Pericardium fibroblast (primary cell): ENCODE measurements around the gene MTG2. TPM values are rescaled to one million over a fixed set of nuclear protein-coding genes. Genes with fewer than 3 reads are reported as not detected.

Experiments
- total RNA-seq: library from RNA; depleted of rRNA; stranded (reverse); fragments of >200 nt; gene quantifications from 2 replicates; pipeline ENCODE4 v1.2.3, GENCODE V29; 2015

MTG2 gene, protein sequence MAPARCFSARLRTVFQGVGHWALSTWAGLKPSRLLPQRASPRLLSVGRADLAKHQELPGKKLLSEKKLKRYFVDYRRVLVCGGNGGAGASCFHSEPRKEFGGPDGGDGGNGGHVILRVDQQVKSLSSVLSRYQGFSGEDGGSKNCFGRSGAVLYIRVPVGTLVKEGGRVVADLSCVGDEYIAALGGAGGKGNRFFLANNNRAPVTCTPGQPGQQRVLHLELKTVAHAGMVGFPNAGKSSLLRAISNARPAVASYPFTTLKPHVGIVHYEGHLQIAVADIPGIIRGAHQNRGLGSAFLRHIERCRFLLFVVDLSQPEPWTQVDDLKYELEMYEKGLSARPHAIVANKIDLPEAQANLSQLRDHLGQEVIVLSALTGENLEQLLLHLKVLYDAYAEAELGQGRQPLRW
- total RNA-seq, result 22.8 and 23.6 TPM in 2 replicates

GRCh38 chr20:62182469-62183425 is at the start of gene MTG2:
Gene MTG2, plus strand, starts transcription at chr20:62183028. Its CDS starts 10,393 bp downstream, at chr20:62193421.

DNA sequence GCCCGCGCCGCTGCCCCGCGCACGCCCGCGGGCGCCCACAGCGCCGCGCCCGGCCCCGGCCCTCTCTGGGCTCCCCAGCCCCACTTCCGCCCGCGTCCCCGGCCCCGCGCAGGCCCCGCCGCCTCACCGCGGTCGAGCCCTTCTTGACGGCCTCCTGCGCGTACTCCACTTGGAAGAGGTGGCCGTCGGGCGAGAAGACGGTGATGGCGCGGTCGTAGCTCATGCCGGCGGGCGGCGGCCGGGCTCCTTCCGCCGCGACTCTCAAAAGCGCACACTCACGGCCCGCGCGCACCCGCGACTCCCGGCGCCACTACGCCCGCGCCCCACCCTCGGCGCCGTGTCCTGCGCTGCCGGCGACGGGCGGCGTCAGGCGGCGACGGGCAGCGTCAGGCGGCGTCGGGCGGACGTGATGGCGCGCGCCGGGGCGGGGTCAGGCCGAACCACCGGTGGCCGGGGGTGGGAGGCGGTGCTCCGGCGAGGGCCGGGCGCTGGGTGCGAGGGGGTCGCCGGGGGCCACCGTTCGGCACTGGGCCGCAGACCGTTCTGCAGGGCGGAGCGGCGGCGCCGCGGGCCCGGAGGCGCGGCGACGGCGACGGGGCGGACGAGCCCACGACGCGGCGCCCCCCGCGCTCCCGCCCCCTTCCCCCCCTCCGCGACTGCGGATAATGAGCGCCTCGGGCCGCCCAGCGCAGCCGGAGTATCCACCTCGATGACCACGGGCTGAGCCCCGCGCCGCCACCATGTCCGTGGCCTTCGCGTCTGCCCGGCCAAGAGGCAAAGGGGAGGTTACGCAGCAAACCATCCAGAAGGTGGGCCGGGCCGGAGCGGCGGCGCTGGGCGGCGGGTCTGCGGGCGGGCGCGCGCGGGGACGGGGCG is 39.5 kb upstream of the MTG2 start, which contains the start of the genes PSMA7 and SS18L1:
TSS of gene PSMA7 (minus strand) at position 314 of the 876 bp plus-strand sequence. CDS start at position 223, 91 bp downstream.
TSS of gene SS18L1 (plus strand) at position 689 of the 876 bp plus-strand sequence. CDS start at position 741, 52 bp downstream.

DNA sequence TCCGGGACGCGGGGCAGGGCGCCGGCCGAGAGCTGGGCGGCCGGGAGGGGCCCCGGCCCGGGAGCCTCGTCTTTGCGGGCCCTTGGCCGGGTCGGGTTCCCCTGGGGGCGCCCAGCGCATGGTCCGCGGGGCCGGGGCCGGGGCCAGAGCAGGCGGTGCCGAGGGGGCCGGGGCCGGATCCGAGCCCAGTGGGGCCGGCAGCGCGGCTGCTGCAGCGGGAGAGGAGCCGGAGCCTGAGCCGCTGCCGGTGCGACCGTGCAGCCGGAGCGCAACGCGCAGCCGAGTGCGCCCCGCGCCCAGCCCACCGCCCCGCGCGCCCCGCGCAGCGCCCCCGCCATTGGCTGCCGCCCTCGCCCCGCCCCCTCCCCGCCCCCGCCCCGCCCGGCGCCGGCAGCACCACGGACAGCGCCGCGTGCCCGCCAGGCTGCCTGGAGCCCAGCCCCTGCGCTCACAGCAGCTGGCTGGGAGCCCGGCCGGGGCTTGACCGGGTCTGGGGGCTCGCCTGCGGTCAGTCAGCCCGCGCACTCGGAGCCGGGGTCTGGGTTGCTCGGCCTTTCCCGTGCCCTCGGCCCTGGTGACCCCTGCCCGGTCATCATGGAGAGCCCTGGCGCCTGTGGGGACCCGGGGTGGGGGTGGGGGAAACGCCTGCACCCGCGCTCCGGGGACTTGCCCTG is 37.3 kb downstream of the MTG2 start, which contains the start of gene HRH3:
TSS of gene HRH3 (minus strand) at position 287 of the 674 bp plus-strand sequence. CDS start 308 bp downstream, outside the sequence.

GRCh38 chr20:62237801-62238568 is 55.2 kb downstream of the MTG2 start, which contains the start of gene OSBPL2:
Gene OSBPL2, plus strand, starts transcription at chr20:62238521. Its CDS starts 17,664 bp downstream, at chr20:62256185.

Other genes with a start within 250 kb of the MTG2 start
- 2.8 and 4.6 TPM in 2 replicates for gene TAF4, start 117.1 kb upstream of the MTG2 start, total RNA-seq
- 26.1 and 30.5 TPM in 2 replicates for gene LSM14B, start 60.6 kb upstream of the MTG2 start, total RNA-seq
- 254 and 307 TPM in 2 replicates for gene PSMA7, start 39.6 kb upstream of the MTG2 start, total RNA-seq
- gene SS18L1, start 39.3 kb upstream of the MTG2 start, total RNA-seq, result 5.7 and 5.9 TPM in 2 replicates
- not detected in 2 replicates for gene HRH3, start 37.2 kb downstream of the MTG2 start, total RNA-seq
- gene OSBPL2, start 55.5 kb downstream of the MTG2 start, total RNA-seq, result 15.0 and 18.2 TPM in 2 replicates
- 101 and 124 TPM in 2 replicates for gene ADRM1, start 120.0 kb downstream of the MTG2 start, total RNA-seq
- 41.1 and 63.5 TPM in 2 replicates for gene LAMA5, start 184.3 kb downstream of the MTG2 start, total RNA-seq
- gene RPS21, start 204.1 kb downstream of the MTG2 start, total RNA-seq, result 1,647 and 2,319 TPM in 2 replicates
- 3.0 and 4.6 TPM in 2 replicates for gene CABLES2, start 224.3 kb downstream of the MTG2 start, total RNA-seq
- not detected in 2 replicates for gene RBBP8NL, start 244.5 kb downstream of the MTG2 start, total RNA-seq